Embryonic facial prominence (tissue), 1 donor: ENCODE data around the gene ACSF3.
"Not testable (repeated sequence)": the region's sequence is repeated elsewhere in the genome, so short reads cannot be mapped to it uniquely, and the experiment has no call there.

Experiments used
- DNase-seq: peaks from one replicate; pipeline ENCODE4 v3.0.0-alpha.2; 2016; ENCODE audit errors: extremely low spot score

Gene ACSF3

DNA sequence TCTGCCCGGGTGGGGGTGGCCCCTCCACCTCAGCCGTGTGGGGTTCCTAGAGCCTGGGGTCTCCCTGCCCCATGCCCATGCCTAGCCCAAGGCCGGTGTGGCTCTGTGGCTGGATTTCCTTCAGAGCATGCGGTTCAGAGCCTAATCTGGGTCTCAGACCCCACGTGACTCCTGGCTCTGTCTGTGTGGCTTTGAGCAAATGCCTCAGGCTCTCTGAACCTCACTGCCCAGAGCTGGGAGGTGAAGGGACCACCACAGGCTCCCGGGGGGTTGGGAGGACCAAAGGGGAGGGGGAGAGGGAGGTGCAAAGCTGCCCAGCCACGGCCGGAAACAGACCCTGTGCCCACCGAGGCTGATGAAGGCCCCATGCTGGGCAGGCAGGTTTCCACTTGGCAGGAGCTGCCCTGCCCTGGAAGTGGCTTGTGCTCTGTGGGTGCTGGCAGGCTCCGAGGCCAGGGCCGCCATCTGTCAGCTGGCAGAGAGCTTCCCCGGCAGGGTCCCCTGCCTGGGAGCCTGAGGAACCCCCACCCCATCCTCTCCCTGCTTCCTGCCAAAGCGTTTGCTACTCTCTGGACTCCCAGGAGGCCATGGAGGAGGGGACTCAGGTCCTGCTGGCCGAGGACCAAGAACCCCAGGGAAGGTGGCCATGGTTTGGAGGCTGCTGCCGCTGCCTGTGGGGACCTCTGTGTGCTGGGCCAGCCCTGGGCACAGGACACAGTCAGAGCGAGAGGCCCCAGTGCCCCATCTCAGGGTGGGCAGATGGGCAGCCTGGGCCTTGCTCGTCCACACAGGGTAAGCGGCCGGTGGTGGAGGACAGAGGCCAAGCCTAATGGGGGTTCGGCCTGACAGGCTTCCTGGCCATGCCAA is 81.9 kb downstream of the ACSF3 start:
- no peak for DNase-seq

DNA sequence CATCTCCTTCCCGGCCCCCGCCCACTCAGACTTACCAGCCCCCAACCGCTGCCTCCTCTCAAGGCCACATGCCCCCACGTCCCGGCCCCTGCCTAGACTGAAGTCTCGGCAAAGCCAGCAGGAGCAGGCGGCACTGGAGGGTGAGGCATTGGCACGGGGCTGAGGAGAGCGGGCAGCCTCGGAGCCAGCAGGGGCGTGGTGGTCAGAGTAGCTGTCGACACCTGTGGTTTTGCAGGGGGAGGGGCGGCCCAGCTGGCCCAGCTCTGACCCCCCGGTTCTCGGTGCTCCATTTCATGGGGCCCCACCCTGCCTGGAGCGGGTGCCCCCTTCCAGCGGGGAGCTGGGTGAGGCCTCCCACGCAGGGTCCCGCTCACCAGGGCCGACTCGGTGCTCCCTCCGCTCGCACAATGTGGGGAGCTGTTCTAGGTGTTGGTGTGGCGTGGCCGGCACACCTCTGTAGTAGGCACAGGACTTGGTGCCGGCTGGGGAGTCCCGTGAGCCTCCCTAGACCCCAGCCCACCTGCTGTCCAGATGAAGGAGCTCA is 82.6 kb downstream of the ACSF3 start:
- no peak for DNase-seq

DNA sequence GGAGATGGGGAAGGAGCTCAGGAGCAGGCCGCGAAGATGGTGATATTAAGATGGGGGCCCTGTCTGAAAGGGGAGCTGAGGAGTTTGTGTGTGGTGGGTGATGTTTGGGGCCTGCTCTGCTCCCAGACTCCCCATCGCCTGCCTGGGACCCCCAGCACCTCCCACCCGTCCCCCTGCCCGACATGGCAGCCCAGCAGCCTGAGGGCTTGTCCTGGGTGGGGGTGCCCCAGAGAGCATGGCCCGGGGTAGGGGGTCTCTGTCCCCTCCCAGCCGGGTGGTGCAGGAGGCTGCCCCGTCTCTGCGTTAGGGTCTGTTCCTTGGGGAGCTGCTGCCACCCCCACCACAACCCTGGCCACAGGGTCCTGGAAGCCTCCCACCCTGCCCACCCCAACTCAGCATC is 83.1 kb downstream of the ACSF3 start:
- DNase-seq = no peak

DNA sequence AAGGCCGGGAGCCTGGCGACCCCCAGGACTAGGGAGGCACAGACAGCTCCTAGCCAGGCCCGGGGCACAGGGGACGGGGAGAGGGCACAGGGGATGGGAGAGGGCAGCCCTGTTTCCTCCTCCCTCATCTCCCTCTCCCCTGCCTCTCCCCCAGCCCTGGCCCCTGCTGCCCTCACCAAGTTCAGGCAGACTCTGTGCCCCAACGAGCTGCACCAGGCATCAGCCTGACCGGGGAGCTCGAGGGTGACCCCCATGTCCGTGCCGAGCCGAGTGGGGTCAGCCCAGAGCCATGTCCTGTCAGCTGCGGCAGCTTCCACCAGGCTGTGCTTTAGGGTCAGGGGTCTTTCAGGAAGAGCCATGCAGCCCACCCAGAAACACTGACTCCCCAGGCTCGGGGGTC is 83.8 kb downstream of the ACSF3 start:
- DNase-seq = no peak

DNA sequence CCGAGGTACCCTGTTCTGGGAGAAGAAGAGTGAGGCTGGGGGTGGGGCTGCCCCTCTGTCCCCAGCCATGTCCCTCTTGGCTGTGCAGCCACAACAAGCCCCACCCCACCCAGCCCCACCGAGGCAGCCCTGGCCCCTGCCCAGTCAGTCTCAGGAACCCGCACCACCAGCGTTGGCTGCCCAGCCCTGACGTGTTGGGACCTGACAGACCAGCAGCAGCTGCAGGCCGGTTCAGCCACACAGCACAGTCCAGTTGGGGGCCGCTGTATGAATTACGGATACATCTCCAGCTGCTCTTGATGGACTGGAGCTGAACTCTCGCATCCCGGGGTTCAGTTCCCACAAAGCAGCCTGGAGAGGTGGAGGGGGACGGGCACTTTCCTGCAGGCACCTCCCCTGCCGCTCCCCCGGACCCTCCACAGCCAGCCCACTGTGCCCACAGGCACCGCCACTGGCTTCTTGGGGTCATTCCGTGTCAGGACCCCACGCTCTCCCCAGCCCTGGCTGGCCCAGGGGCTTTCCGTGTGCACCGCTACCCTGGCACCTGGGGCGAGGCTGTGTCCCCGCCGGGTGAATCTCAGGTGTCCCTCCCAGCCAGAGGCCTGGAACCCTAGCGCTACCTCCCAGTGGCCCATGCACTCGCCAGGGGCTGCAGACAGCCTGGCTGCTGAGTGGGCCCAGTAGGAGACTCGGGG is 84.9 kb downstream of the ACSF3 start:
- DNase-seq = no peak

DNA sequence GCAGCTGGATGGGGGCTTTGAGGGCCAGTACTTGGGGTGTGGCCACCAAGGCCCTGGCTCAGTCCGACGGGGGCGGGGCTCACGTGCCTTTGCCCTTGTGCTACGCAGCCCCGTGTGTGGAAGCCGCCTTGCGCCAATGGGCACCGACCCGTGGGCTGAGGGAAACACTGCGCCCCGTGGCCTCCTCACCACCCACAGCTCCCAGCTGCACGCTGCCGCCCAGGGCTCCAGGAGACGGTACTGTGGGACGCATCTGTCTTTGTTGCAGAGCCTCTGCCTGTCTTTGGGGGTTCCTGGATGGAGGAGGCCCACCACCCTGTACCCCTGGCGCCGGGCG is 85.5 kb downstream of the ACSF3 start:
- DNase-seq = no peak

DNA sequence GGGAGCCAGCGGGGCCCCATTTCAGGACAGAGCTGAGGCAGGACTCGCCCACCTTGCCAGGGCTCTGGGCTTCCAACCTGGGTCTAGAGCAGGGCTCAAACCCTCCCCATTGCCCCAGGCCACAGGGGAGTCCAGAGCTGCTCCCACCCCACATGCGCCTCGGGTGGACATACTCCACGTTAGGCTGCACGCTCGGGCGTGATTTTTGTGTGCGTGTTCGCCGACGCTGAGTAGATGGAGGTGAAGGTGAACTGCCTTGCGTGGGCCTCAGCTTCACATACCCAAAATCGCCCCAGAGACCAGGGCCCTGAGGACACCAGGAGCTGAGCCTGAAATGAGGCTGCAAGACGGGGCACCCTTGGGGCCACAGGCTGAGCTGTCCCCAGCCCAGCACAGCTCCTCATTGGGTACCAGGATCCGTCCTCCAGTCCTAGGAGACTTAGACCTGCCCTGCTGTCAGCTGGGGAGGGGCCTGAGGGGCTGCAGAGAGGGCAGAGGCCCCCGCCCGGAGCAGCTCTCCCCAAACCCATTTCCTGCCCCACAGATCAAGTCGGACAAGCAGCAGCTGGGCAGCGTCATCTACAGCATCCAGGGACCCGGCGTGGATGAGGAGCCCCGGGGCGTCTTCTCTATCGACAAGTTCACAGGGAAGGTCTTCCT is 86.1 kb downstream of the ACSF3 start:
- DNase-seq = no peak

GRCh38 chr16:89183463-89183862 is 89.8 kb downstream of the ACSF3 start:
- no peak for DNase-seq

DNA sequence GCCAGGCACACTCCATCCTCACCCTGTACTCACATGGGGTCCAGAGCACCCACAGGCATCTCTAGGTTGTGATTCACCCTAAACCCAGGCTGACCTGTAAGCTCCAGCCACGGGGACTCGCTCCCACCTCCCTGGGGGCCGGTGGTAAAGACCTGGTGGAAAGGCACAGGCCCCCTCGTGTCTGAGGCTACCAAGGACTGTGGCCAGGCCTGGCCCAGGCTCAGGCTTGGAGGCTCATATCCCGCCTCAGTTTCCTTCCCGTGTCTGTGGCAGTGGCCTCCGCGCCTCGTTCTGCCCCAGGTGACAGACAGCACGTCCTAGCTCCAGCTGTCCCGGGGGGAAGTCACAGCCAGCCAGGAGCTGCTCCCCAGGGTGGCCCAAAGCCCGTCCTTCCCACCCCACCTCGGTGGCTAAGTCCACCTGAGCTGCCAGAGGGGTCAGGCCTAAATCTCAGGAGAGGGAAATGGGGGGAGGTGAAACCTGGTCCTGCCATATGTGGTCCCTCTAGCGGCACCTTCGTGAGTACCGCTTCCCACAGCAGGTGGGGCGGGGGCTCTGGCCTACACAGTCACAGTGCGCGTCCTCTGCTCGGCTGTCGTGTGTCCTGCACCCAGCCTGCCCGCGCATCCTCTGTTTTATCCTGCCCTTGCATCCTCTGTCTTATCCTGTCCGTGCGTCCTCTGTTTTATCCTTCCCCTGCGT is 90.5 kb downstream of the ACSF3 start:
- no peak for DNase-seq

DNA sequence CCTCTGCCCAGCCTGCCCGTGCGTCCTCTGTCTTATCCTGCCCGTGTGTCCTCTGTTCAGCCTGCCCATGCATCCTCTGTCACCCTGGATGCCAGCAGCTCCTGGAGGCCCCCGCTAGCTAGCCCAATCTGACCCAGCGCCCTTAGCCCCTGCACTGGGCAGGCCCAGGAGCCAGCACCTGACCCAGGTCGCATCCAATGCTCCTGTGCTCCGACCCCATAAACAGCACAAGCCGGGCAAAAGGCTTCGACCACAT is 91.0 kb downstream of the ACSF3 start:
- no peak for DNase-seq

DNA sequence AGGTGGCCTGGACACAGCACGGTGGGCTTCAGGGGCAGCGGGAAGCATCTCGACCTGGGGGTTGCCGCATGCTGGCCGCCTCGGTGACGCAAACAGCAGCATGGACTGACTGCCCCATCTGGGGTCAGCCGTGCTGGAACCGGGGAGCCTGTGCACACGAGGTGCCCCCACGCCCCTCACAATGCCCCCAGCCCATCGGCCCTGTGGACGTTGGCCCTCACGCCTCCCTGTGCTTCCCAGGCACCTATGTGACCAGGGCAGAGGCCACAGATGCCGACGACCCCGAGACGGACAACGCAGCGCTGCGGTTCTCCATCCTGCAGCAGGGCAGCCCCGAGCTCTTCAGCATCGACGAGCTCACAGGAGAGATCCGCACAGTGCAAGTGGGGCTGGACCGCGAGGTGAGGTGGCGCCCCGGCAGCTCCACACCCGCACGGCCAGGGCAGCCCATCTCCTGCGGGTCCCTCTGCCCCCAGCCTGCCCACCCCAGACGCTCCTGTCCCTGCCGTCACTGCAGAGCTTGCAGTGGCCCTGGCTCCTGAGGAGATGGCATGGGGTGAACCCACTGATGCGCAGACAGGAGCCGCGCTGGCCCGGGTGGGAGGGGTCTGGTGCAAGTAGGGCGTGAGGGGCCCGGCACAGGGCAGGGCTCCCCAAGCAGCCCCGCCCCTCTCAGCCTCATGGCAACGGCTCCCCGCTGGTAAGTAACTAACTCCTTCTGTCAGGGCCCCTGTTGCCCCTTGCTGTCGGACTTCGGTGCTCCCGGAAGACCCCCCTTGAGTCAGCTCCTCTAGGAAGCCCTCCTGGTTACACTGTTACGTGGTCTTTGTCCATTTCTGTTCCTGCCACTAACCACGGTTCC is 91.5 kb downstream of the ACSF3 start:
- DNase-seq = no peak

- DNase-seq = not testable (repeated sequence)
Observed at GRCh38 chr16:89185887-89186592, 92.4 kb downstream of the ACSF3 start.

GRCh38 chr16:89186593-89187031 is 93.0 kb downstream of the ACSF3 start:
- not testable (repeated sequence) for DNase-seq

DNA sequence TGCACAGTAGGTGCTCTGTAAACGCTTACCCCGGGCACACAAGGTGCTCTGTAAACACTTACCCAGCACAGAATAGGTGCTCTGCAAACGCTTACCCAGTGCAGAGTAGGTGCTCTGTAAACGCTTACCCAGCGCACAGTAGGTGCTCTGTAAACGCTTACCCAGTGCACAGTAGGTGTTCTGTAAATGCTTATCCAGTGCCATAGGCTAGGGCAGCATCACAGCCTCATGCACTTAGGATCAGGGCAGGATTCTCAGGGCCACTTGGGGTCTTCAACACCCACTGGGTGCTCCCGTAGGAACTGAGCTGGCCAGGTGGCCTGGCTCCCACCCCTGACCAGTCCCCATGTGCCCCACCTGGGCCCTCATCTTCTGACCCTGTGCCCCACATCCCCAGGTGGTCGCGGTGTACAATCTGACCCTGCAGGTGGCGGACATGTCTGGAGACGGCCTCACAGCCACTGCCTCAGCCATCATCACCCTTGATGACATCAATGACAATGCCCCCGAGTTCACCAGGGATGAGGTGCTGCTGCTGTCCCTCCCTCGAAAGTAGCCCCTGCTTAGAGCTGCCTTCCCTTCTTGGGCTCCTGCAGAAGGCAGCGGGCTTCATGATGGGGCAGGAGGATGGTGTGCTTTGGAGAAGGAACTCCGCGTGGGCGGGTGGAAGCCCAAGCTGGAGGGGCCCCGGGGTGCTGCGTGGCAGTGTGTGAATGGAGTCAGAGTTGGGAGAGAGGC is 93.5 kb downstream of the ACSF3 start:
- DNase-seq = no peak

GRCh38 chr16:89187770-89188392 is 94.2 kb downstream of the ACSF3 start:
- no peak for DNase-seq

GRCh38 chr16:89188471-89189357 is 95.1 kb downstream of the ACSF3 start:
- DNase-seq = not testable (repeated sequence)

GRCh38 chr16:89189358-89190025 is 95.8 kb downstream of the ACSF3 start:
- DNase-seq = no peak
